Mesodermal cell (in vitro differentiated cells): ENCODE data around the gene MROH7.

Experiments used
- H3K27ac ChIP-seq: 2 replicates; pipeline ENCODE4 v1.7.0; 2013; ENCODE audit warnings: mild to moderate bottlenecking, low read depth, low read length, moderate library complexity; ENCODE audit not compliant: severe bottlenecking
- H3K36me3 ChIP-seq: 2 replicates; pipeline ENCODE4 v1.7.1; 2013; ENCODE audit warnings: mild to moderate bottlenecking, low read length, moderate library complexity; ENCODE audit not compliant: control insufficient read depth, insufficient read depth
- H3K4me1 ChIP-seq: one replicate; pipeline ENCODE4 v1.7.1; 2013; ENCODE audit warnings: mild to moderate bottlenecking, low read length; ENCODE audit not compliant: insufficient read depth, control insufficient read depth, poor library complexity, severe bottlenecking
- H3K4me3 ChIP-seq: 2 replicates; pipeline ENCODE4 v1.7.0; 2013; ENCODE audit warnings: low read length, control low read depth, mild to moderate bottlenecking; ENCODE audit not compliant: insufficient read depth, poor library complexity, severe bottlenecking; ENCODE audit errors: extremely low read depth
- H3K9me3 ChIP-seq: 2 replicates; pipeline ENCODE4 v1.7.1; 2013; ENCODE audit warnings: mild to moderate bottlenecking, low read length, moderate library complexity; ENCODE audit not compliant: control insufficient read depth
- WGBS, 2 experiments: methylation state at CpG; one replicate each; pipeline ENCODE4 v1.1.5; 2013; ENCODE audit warnings: missing lambda C conversion rate in 2 of 2; ENCODE audit not compliant: insufficient coverage in 2 of 2; 5-methylcytosine and 5-hydroxymethylcytosine counted together

Gene MROH7

GRCh38 chr1:54741531-54741930, 99.9 kb downstream of the MROH7 start:
- no peak overlapping the region for H3K27ac ChIP-seq
- no peaks in the 10 kb centered on the region for H3K9me3 ChIP-seq
- peaks cover 64% of the 10 kb centered on the region for H3K36me3 ChIP-seq
- WGBS, 2 experiments: 93 to 94% methylated on average over 3 to 4 of the region's 4 CpGs
- no peak overlapping the region for H3K4me3 ChIP-seq
- no peaks in the 10 kb centered on the region for H3K4me1 ChIP-seq

DNA sequence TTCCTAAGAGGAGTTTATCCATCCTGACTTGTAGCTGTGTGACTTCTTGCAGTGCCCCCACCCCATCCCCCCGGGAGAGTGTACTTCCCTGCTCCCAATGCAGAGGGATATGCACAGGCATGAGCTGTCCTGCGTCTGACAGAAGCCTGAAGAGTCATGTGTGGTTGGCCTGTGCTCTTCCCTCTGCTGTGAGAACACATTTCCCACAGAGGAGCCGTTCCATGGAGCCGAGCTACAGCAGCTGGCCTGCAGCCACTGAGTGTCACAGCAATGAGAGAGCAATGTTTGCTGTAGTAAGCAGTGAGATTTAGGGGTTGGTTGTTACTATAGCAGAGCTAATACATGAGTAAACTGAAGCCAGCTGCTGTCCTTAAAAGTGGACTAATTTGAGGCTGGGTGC, 100.7 kb downstream of the MROH7 start:
- no peak overlapping the region for H3K27ac ChIP-seq
- no peaks in the 10 kb centered on the region for H3K9me3 ChIP-seq
- H3K4me3 ChIP-seq: no peak overlapping the region
- WGBS, 2 experiments: 94 to 100% methylated on average over 2 to 3 of the region's 4 CpGs
- peaks cover 56% of the 10 kb centered on the region for H3K36me3 ChIP-seq
- H3K4me1 ChIP-seq: no peaks in the 10 kb centered on the region

- Histone ChIP-seq H3K4me3 (no peak overlapping the region), H3K4me1 (no peaks in the 10 kb centered on the region), H3K36me3 (peaks cover 47% of the 10 kb centered on the region), H3K27ac (no peak overlapping the region), H3K9me3 (no peaks in the 10 kb centered on the region)
- 88 to 93% methylated on average over 9 of the region's 12 CpGs for WGBS, 2 experiments
Observed at GRCh38 chr1:54743416-54744226, 102.0 kb downstream of the MROH7 start.

GRCh38 chr1:54744696-54745095, 103.1 kb downstream of the MROH7 start:
- no peak overlapping the region for H3K27ac ChIP-seq
- peaks cover 38% of the 10 kb centered on the region for H3K36me3 ChIP-seq
- H3K4me1 ChIP-seq: no peaks in the 10 kb centered on the region
- WGBS, 2 experiments: 95 to 98% methylated on average over 3 of the region's 3 CpGs
- H3K9me3 ChIP-seq: no peaks in the 10 kb centered on the region
- no peak overlapping the region for H3K4me3 ChIP-seq

DNA sequence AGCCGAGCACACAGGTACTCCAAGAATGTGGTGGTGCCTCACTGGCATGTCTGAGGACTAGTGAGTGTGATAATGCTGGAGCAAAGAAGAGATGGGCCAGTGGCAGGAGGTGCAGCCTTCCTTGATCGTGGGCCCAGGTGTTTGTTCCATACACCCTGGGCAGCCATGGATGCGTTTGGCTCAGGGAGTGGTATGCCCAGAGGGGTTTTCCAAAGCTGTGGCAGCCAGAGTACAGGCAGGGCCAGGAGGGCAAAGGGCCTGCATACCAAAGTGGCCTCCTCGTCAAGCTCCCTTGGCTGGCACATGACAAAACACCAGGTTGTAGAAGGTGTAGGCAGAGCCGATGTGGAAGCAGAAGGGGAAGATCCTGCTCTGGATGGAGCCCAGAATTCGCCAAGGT, 103.7 kb downstream of the MROH7 start:
- Histone ChIP-seq H3K4me1 (no peaks in the 10 kb centered on the region), H3K4me3 (no peak overlapping the region), H3K9me3 (no peaks in the 10 kb centered on the region), H3K36me3 (peaks cover 32% of the 10 kb centered on the region), H3K27ac (no peak overlapping the region)
- WGBS, 2 experiments: 90 to 95% methylated on average over 5 to 6 of the region's 6 CpGs

- Histone ChIP-seq H3K4me3 (no peak overlapping the region), H3K9me3 (no peaks in the 10 kb centered on the region), H3K4me1 (no peaks in the 10 kb centered on the region), H3K27ac (no peak overlapping the region), H3K36me3 (peaks cover 27% of the 10 kb centered on the region)
- WGBS, 2 experiments: 89 to 100% methylated on average over 1 to 4 of the region's 4 CpGs
Observed at GRCh38 chr1:54745864-54746263, 104.3 kb downstream of the MROH7 start.

DNA sequence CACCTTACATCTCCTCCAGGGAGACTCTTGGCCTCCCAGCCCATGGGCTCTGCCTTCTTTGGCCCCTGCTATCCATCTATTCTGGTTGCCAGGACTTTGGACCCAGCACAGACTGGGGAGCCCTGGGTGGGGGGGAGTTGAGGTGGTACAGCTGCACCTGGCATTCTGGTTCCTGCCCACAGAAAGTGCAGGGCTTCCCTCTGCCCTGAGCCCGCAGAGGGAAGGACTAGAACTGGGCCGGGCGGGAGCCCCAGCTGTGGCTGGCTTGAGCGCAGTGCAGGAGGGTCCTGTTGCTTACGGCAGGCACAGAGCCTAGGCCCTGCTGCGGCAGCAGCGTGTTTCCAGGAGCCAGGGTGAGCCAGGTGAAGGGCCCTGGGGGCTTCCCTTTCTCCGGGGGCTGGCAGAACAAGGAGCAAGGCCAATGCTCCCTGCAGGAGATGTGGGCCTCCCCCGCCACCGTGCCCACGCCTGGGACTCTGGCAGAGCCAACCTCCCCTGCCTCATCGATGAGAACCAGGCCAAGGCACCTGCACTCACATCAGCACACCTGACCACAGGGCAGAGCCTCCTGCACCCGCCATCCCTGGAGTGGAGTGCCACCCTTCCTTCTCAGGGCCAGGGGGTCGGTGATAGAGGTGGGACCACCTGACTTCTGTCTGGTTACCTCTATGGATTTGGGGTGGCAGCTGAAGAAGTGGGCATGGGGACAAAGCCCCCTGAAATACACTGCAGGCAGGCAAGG, 106.7 kb downstream of the MROH7 start:
- Histone ChIP-seq H3K36me3 (peaks cover 6% of the 10 kb centered on the region), H3K4me3 (no peak overlapping the region), H3K9me3 (no peaks in the 10 kb centered on the region), H3K4me1 (no peaks in the 10 kb centered on the region), H3K27ac (no peak overlapping the region)
- WGBS, 2 experiments: 88 to 95% methylated on average over 11 to 14 of the region's 14 CpGs

- no peaks in the 10 kb centered on the region for H3K9me3 ChIP-seq
- no peaks in the 10 kb centered on the region for H3K36me3 ChIP-seq
- H3K4me3 ChIP-seq: no peak overlapping the region
- no peak overlapping the region for H3K27ac ChIP-seq
- no peaks in the 10 kb centered on the region for H3K4me1 ChIP-seq
- WGBS, 2 experiments: 90 to 94% methylated on average over 3 to 6 of the region's 6 CpGs
Observed at GRCh38 chr1:54750596-54750995, 109.0 kb downstream of the MROH7 start.

- Histone ChIP-seq H3K27ac (no peak overlapping the region), H3K4me3 (no peak overlapping the region), H3K36me3 (no peaks in the 10 kb centered on the region), H3K4me1 (no peaks in the 10 kb centered on the region), H3K9me3 (no peaks in the 10 kb centered on the region)
- WGBS, 2 experiments: 53 to 65% methylated on average over 3 to 4 of the region's 4 CpGs
Observed at GRCh38 chr1:54751426-54751825, 109.8 kb downstream of the MROH7 start.

DNA sequence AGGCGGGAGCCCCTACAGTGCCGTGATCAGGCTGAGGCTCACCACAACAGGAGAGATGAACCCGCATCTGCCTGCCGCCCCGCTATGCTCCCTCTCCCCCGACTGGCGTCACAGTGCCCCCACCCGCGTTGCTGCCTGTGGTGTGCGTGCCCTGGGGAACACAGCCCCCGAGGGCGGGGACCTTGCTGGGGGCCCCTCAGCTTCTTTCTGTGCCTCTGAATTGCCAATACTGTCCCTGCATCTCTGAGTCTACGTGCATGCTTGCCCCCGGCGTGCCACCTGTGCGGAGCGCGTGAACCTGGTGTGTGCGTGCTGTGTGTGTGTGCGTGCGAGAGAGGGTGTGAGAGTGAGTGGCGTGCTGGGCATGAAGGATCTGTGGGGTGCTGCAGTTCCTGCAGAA, 112.5 kb downstream of the MROH7 start:
- H3K4me1 ChIP-seq: no peaks in the 10 kb centered on the region
- no peak overlapping the region for H3K4me3 ChIP-seq
- H3K27ac ChIP-seq: no peak overlapping the region
- WGBS, 2 experiments: 94 to 96% methylated on average over 19 to 21 of the region's 22 CpGs
- H3K36me3 ChIP-seq: peaks cover 20% of the 10 kb centered on the region
- H3K9me3 ChIP-seq: no peaks in the 10 kb centered on the region
